ENCODE data around the gene MED27. TPM values are rescaled to one million over a fixed set of nuclear protein-coding genes. Genes with fewer than 3 reads are reported as not detected.

Gene MED27
- total and polyA plus RNA-seq, 2 of the 4 experiments (the other 2 are of a cell fraction) = 50.2 to 63.4 TPM

DNA sequence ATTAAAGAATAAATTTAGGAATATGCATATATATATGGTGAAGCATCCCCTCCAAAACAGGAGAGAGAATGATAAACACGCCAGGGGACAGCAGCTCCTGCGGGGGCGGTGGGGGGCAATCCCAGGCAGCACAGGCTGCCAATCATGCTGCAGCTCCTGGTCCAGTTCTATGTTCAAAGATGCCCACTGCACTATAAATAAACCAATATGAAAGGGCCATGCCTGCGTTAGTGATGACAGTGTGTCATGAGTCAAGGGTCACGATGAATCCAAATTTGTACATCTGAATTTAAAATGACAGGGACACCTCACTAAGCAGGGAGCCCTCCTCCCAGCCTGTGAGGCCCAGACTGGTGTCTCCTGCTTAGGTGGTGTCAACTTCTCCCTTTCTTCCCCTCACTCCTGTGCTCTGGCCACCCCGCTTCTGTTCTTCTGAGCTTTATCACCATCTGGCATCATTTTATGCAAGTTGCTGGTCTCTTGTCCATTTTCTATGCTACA is 153.9 kb downstream of the MED27 start:
- ChIA-PET CTCF (no interaction called here), POLR2A (ENCODE audit: unreplicated experiment) (no interaction called here)
- no peaks in the 10 kb centered on the region for H3K9me3 ChIP-seq (ENCODE audit: control insufficient read depth, insufficient read depth, low read length)
- no peak overlapping the region for H3K4me3 ChIP-seq (ENCODE audit: insufficient read depth, low read depth, low read length)
- DNase-seq (no peak), ATAC-seq (ENCODE audit: low read depth) (no peak)
- no peak overlapping the region for H2BK120ac ChIP-seq (ENCODE audit: low read depth, low read length)
- TF ChIP-seq RFX5 (IDR thresholded peaks at IDR 0.05; ENCODE audit: low read depth, low read length) (no peak), RCOR1 (IDR thresholded peaks at IDR 0.05; ENCODE audit: insufficient replicate concordance, low read length) (no peak), MAFK (IDR thresholded peaks at IDR 0.05; ENCODE audit: low read depth, low read length) (no peak), MXI1 (IDR thresholded peaks at IDR 0.05; ENCODE audit: borderline replicate concordance, low read depth, low read length) (no peak), BHLHE40 (IDR thresholded peaks at IDR 0.05; ENCODE audit: low read depth, low read length) (no peak), CEBPB (IDR thresholded peaks at IDR 0.05; ENCODE audit: low read depth, low read length) (no peak), USF2 (IDR thresholded peaks at IDR 0.05; ENCODE audit: low read depth, low read length) (no peak), ELK1 (IDR thresholded peaks at IDR 0.05; ENCODE audit: borderline replicate concordance, low read depth, low read length) (no peak), SMC3 (IDR thresholded peaks at IDR 0.05; ENCODE audit: low read depth, low read length) (no peak), MAZ (IDR thresholded peaks at IDR 0.05; ENCODE audit: borderline replicate concordance, low read depth, low read length) (no peak)
- no peak overlapping the region for H3K9ac ChIP-seq (ENCODE audit: low read depth, low read length)
- in situ Hi-C loops (cut with MboI; ENCODE audit: low sequenced_read_pairs) = no loop called here
- no peaks in the 10 kb centered on the region for H3K27me3 ChIP-seq (ENCODE audit: control insufficient read depth, insufficient read depth, low read length)
- no peak overlapping the region for H3K18ac ChIP-seq (ENCODE audit: low read depth, low read length)
- H3K4ac ChIP-seq (ENCODE audit: low read depth, low read length) = no peak overlapping the region
- 83% methylated on average over 1 of the region's 6 CpGs; no CpG with 5 or more reads in 1 of the 2 experiments for WGBS, 2 experiments (ENCODE audit: extremely low coverage in 2 of 2, insufficient read length in 1 of 2)
- no peaks in the 10 kb centered on the region for H3K4me1 ChIP-seq (ENCODE audit: control insufficient read depth, insufficient read depth, low read length)
- BruUV-seq (replicated peaks) = no TSS peak
- no peak overlapping the region for H4K8ac ChIP-seq (ENCODE audit: low read depth in 2 of 2, low read length in 2 of 2)
- dilution Hi-C loops (cut with HindIII; ENCODE audit: low sequenced_read_pairs, unreplicated experiment) = no loop called here
- peaks cover 5 to 42% of the 10 kb centered on the region in 2 experiments; a peak in 3 of 4 replicates for H3K79me1 ChIP-seq (ENCODE audit: low read depth in 1 of 2, low read length in 2 of 2)
- H3K9me1 ChIP-seq (ENCODE audit: insufficient read depth, low read length) = peaks cover 17% of the 10 kb centered on the region
- no peak overlapping the region for H3K14ac ChIP-seq (replicated peaks; ENCODE audit: low read depth, low read length)
- H2BK15ac ChIP-seq (ENCODE audit: low read depth, low read length) = no peak overlapping the region
- intact Hi-C loops (cut with micrococcal nuclease) = no loop called here
- H4K20me1 ChIP-seq (ENCODE audit: insufficient read depth, low read length) = peaks cover 19% of the 10 kb centered on the region
- H2AK9ac ChIP-seq (replicated peaks; ENCODE audit: low read depth, low read length, poor library complexity) = no peak overlapping the region
- H3K27ac ChIP-seq (ENCODE audit: insufficient read depth, low read length) = no peak overlapping the region
- no peak overlapping the region for H2BK5ac ChIP-seq (ENCODE audit: low read depth, low read length, poor library complexity, severe bottlenecking)
- H4K5ac ChIP-seq (ENCODE audit: low read depth, low read length) = no peak overlapping the region
- no peak overlapping the region for H3K23ac ChIP-seq (ENCODE audit: low read depth, low read length)
- H4K91ac ChIP-seq (ENCODE audit: insufficient read depth, low read depth, low read length) = no peak overlapping the region
- H2AK5ac ChIP-seq (ENCODE audit: low read depth, low read length) = no peak overlapping the region
- H2BK20ac ChIP-seq (ENCODE audit: low read depth, low read length) = no peak overlapping the region
- H3K36me3 ChIP-seq (ENCODE audit: control insufficient read depth, insufficient read depth, low read length) = no peaks in the 10 kb centered on the region
- H3K4me2 ChIP-seq (ENCODE audit: low read depth, low read length) = no peak overlapping the region
- no peak overlapping the region for H2AFZ ChIP-seq (replicated peaks; ENCODE audit: low read length, poor library complexity)
- H3K56ac ChIP-seq (ENCODE audit: extremely low read depth, insufficient read depth, low read length) = no peak overlapping the region
